Stomach smooth muscle (tissue), 2 donors: ENCODE results near the gene GALK2.

Experiments
- H3K27ac ChIP-seq: one replicate; pipeline ENCODE4 v1.7.0; 2013; ENCODE audit warnings: mild to moderate bottlenecking, low read length, inconsistent platforms
- H3K27me3 ChIP-seq, 2 donors: one replicate each; pipeline ENCODE4 v1.7.0; 2013; ENCODE audit warnings: low read length in 2 of 2; ENCODE audit not compliant: insufficient read depth in 2 of 2, control insufficient read depth in 1 of 2
- H3K36me3 ChIP-seq, 2 donors: one replicate each; pipeline ENCODE4 v1.7.0; 2013; ENCODE audit warnings: low read length in 2 of 2; ENCODE audit not compliant: control insufficient read depth in 2 of 2, insufficient read depth in 2 of 2
- H3K4me1 ChIP-seq: one replicate; pipeline ENCODE4 v1.7.0; 2013; ENCODE audit warnings: low read length; ENCODE audit not compliant: control insufficient read depth, insufficient read depth
- H3K4me3 ChIP-seq, 2 donors: one replicate each; pipeline ENCODE4 v1.7.0; 2013; ENCODE audit warnings: low read length in 2 of 2
- H3K9ac ChIP-seq, 2 donors: one replicate each; pipeline ENCODE4 v1.7.0; 2013; ENCODE audit warnings: low read length in 2 of 2, mild to moderate bottlenecking in 1 of 2
- H3K9me3 ChIP-seq, 2 donors: one replicate each; pipeline ENCODE4 v1.7.0; 2013; ENCODE audit warnings: low read length in 2 of 2; ENCODE audit not compliant: control insufficient read depth in 2 of 2
- donor health status: healthy.
- donor health status: Pancreatic carcinoma.

The GALK2 gene

GRCh38 chr15:49286649-49287404 lies 116.8 kb downstream of the GALK2 start:
- Histone ChIP-seq H3K4me3 (no peak overlapping the region), H3K4me1 (peaks cover 3% of the 10 kb centered on the region), H3K9ac (no peak overlapping the region), H3K36me3 (peaks cover 5 to 15% of the 10 kb centered on the region in 2 donors), H3K27me3 (no peaks in the 10 kb centered on the region), H3K27ac (no peak overlapping the region), H3K9me3 (no peaks in the 10 kb centered on the region)

DNA sequence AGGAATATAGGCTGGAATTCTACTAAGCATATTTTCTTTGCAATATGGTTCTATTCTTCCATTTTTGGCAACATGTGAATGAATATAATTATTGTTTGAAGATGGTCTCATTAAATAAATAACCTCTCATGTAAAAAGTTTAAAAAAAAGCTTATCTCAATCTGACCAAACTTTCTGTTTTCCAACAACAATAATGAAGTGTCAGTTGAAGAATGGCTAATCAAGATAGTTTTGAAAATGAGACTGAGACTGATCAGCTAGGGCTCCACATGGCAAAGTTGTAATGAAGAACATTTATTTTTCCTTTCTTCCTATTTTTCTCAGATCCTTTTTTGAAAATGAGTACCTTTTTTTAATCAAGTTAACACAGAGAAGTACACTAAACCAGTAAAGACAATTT lies 117.4 kb downstream of the GALK2 start:
- no peaks in the 10 kb centered on the region for H3K27me3 ChIP-seq
- no peak overlapping the region for H3K9ac ChIP-seq
- H3K4me1 ChIP-seq: peaks cover 3% of the 10 kb centered on the region
- no peaks in the 10 kb centered on the region for H3K9me3 ChIP-seq
- no peak overlapping the region for H3K4me3 ChIP-seq
- peaks cover 5 to 15% of the 10 kb centered on the region in 2 donors for H3K36me3 ChIP-seq
- H3K27ac ChIP-seq: no peak overlapping the region

GRCh38 chr15:49288391-49288790 lies 118.3 kb downstream of the GALK2 start:
- H3K4me3 ChIP-seq: no peak overlapping the region
- H3K4me1 ChIP-seq: peaks cover 3% of the 10 kb centered on the region
- no peak overlapping the region for H3K27ac ChIP-seq
- no peaks in the 10 kb centered on the region for H3K9me3 ChIP-seq
- no peaks in the 10 kb centered on the region for H3K27me3 ChIP-seq
- H3K9ac ChIP-seq: no peak overlapping the region
- peaks cover 5 to 9% of the 10 kb centered on the region in 2 donors for H3K36me3 ChIP-seq

GRCh38 chr15:49290191-49290590 lies 120.1 kb downstream of the GALK2 start:
- Histone ChIP-seq H3K36me3 (peaks cover 0 to 4% of the 10 kb centered on the region in 2 donors), H3K27ac (no peak overlapping the region), H3K4me3 (no peak overlapping the region), H3K27me3 (no peaks in the 10 kb centered on the region), H3K4me1 (peaks cover 3% of the 10 kb centered on the region), H3K9me3 (no peaks in the 10 kb centered on the region), H3K9ac (no peak overlapping the region)

DNA sequence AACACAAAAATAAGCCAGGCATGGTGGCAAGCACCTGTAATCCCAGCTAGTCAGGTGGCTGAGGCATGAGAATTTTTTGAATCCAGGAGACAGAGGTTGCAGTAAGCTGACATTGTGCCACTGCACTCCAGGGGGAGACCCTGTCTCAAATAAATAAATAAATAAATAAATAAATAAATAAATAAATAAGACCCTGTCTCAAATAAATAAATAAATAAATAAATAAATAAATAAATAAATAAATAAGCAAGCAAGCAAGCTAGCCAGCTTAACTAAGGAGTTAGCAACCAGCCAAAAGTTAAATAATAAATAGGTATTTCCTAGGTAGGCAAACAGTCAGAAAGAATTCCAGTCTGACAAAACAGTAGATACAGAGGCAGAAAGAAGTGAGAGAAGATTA lies 123.9 kb downstream of the GALK2 start:
- Histone ChIP-seq H3K27ac (no peak overlapping the region), H3K9ac (no peak overlapping the region), H3K4me3 (no peak overlapping the region), H3K9me3 (no peaks in the 10 kb centered on the region), H3K36me3 (no peaks in the 10 kb centered on the region), H3K27me3 (no peaks in the 10 kb centered on the region), H3K4me1 (peaks cover 3% of the 10 kb centered on the region)

DNA sequence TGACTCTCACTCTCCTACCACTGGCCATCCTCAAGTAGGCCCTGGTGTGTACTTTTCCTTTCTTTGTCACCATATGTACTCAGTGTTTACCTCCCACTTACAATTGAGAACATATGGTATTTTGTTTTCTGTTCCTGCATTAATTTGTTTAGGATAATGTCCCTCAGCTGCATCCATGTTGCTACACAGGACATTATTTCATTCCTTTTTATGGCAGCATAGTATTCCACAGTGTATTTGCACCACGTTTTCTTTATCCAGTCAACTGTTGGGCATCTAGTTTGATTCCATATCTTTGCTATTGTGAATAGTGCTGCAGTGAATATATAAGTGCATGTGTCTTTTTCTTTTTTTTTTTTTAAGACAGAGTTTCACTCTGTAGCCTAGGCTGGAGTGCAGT lies 126.2 kb downstream of the GALK2 start:
- Histone ChIP-seq H3K27ac (no peak overlapping the region), H3K9me3 (no peaks in the 10 kb centered on the region), H3K4me3 (no peak overlapping the region), H3K27me3 (no peaks in the 10 kb centered on the region), H3K9ac (no peak overlapping the region), H3K36me3 (no peaks in the 10 kb centered on the region), H3K4me1 (no peaks in the 10 kb centered on the region)

- Histone ChIP-seq H3K4me1 (no peaks in the 10 kb centered on the region), H3K9ac (no peak overlapping the region), H3K36me3 (no peaks in the 10 kb centered on the region), H3K9me3 (no peaks in the 10 kb centered on the region), H3K27ac (no peak overlapping the region), H3K27me3 (no peaks in the 10 kb centered on the region), H3K4me3 (no peak overlapping the region)
These were observed 127.5 kb downstream of the GALK2 start for GRCh38 chr15:49297584-49297983.

DNA sequence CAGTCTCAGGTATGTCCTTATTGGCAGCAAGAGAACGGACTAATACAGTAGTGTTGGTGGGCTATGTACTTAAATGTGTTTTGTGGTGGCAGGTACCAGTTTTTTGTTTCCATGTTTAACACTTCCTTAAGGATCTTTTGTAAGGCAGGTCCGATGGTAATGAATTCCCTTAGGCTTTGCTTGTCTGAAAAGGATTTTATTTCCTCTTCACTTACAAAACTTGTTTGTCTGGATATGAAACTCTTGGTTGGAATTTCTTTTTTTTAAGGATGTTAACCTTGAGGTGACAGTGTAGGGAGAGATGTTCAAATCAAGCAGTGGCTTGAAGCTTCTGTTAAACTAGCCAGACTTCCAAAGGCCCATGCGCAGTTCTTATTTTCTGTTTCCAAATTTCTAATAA lies 130.8 kb downstream of the GALK2 start:
- peaks cover 2 to 7% of the 10 kb centered on the region in 2 donors for H3K36me3 ChIP-seq
- H3K9ac ChIP-seq: no peak overlapping the region
- H3K9me3 ChIP-seq: no peaks in the 10 kb centered on the region
- H3K27ac ChIP-seq: no peak overlapping the region
- H3K27me3 ChIP-seq: no peaks in the 10 kb centered on the region
- no peak overlapping the region for H3K4me3 ChIP-seq
- H3K4me1 ChIP-seq: no peaks in the 10 kb centered on the region

- Histone ChIP-seq H3K4me3 (no peak overlapping the region), H3K4me1 (no peaks in the 10 kb centered on the region), H3K9me3 (no peaks in the 10 kb centered on the region), H3K9ac (no peak overlapping the region), H3K27me3 (no peaks in the 10 kb centered on the region), H3K36me3 (peaks cover 2 to 7% of the 10 kb centered on the region in 2 donors), H3K27ac (no peak overlapping the region)
These were observed 131.5 kb downstream of the GALK2 start for GRCh38 chr15:49301562-49301961.

GRCh38 chr15:49303003-49303402 lies 133.0 kb downstream of the GALK2 start:
- Histone ChIP-seq H3K27ac (no peak overlapping the region), H3K36me3 (peaks cover 2 to 7% of the 10 kb centered on the region in 2 donors), H3K9ac (no peak overlapping the region), H3K4me3 (no peak overlapping the region), H3K9me3 (no peaks in the 10 kb centered on the region), H3K27me3 (no peaks in the 10 kb centered on the region), H3K4me1 (no peaks in the 10 kb centered on the region)

DNA sequence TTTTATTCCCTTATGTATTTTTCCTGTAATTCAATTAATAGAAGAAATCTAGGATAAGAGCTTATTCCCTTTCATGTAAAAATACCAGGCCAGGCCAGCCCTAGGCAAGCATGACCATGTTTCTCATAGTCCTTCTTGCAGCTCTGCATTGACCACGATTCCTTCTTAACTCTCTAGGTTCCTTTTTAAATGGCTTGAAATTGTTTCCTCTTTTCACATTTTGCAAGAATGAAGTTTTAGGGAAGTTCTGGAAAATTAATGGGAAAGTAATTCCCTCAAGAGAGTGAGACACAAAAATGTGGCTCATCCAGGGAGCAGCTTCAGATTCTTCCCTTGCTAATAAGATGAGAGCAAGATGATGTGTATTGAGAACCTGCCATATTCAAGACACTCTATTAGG lies 136.5 kb downstream of the GALK2 start:
- no peak overlapping the region for H3K4me3 ChIP-seq
- no peaks in the 10 kb centered on the region for H3K27me3 ChIP-seq
- no peak overlapping the region for H3K27ac ChIP-seq
- H3K9me3 ChIP-seq: no peaks in the 10 kb centered on the region
- H3K9ac ChIP-seq: no peak overlapping the region
- H3K36me3 ChIP-seq: peaks cover 2 to 7% of the 10 kb centered on the region in 2 donors
- no peaks in the 10 kb centered on the region for H3K4me1 ChIP-seq
